H9 (cell line): ENCODE measurements around the gene MCRIP1. TPM values are rescaled to one million over a fixed set of nuclear protein-coding genes. Genes with fewer than 3 reads are reported as not detected.

Experiments used
- DNase-seq: peaks from one replicate; pipeline ENCODE4 v3.0.0-alpha.2; 2017
- H2AFZ ChIP-seq: one replicate; pipeline ENCODE4 v1.6.1; 2013; ENCODE audit warnings: mild to moderate bottlenecking, low read length, control low read depth, moderate library complexity
- H2AK5ac ChIP-seq: 2 replicates; pipeline ENCODE4 v1.6.1; 2013; ENCODE audit warnings: low read length, control low read depth, mixed read lengths; ENCODE audit not compliant: insufficient read length
- H2BK120ac ChIP-seq: one replicate; pipeline ENCODE4 v1.6.1; 2013; ENCODE audit warnings: low read depth, mild to moderate bottlenecking, low read length, control low read depth, inconsistent platforms; ENCODE audit not compliant: poor library complexity, severe bottlenecking
- H2BK12ac ChIP-seq: 2 replicates; pipeline ENCODE4 v1.6.1; 2013; ENCODE audit warnings: low read length, control low read depth, mixed read lengths, low read depth; ENCODE audit not compliant: insufficient read length
- H2BK15ac ChIP-seq: 2 replicates; pipeline ENCODE4 v1.6.1; 2013; ENCODE audit warnings: low read depth, low read length, control low read depth
- H2BK20ac ChIP-seq: one replicate; pipeline ENCODE4 v1.6.1; 2013; ENCODE audit warnings: low read depth, mild to moderate bottlenecking, low read length, control low read depth, inconsistent platforms; ENCODE audit not compliant: poor library complexity, severe bottlenecking
- H2BK5ac ChIP-seq: 2 replicates; pipeline ENCODE4 v1.6.1; 2013; ENCODE audit warnings: low read length, control low read depth, mixed read lengths; ENCODE audit not compliant: insufficient read length
- H3K14ac ChIP-seq: 2 replicates; pipeline ENCODE4 v1.6.1; 2013; ENCODE audit warnings: low read length, control low read depth; ENCODE audit not compliant: insufficient read depth
- H3K18ac ChIP-seq: 2 replicates; pipeline ENCODE4 v1.6.1; 2013; ENCODE audit warnings: low read depth, mild to moderate bottlenecking, mixed read lengths, low read length, control low read depth; ENCODE audit not compliant: insufficient read length
- H3K23ac ChIP-seq: 2 replicates; pipeline ENCODE4 v1.6.1; 2013; ENCODE audit warnings: low read length, control low read depth, mixed read lengths, low read depth; ENCODE audit not compliant: insufficient read length
- H3K23me2 ChIP-seq: 2 replicates; pipeline ENCODE4 v1.6.1; 2013; ENCODE audit warnings: low read depth, mild to moderate bottlenecking, mixed read lengths, low read length, control low read depth; ENCODE audit not compliant: insufficient read length, poor library complexity, severe bottlenecking
- H3K27ac ChIP-seq: 2 replicates; pipeline ENCODE4 v1.5.1; 2013; ENCODE audit warnings: low read length, control low read depth, mixed read lengths, low read depth; ENCODE audit not compliant: insufficient read length
- H3K27me3 ChIP-seq: 2 replicates; pipeline ENCODE4 v1.6.1; 2013; ENCODE audit warnings: low read length, control low read depth, inconsistent platforms; ENCODE audit not compliant: insufficient read depth
- H3K4ac ChIP-seq: 2 replicates; pipeline ENCODE4 v1.6.1; 2013; ENCODE audit warnings: low read depth, mild to moderate bottlenecking, control low read depth, inconsistent platforms, low read length, moderate library complexity
- H3K4me1 ChIP-seq: 2 replicates; pipeline ENCODE4 v1.6.1; 2013; ENCODE audit warnings: low read length, control low read depth, inconsistent platforms; ENCODE audit not compliant: insufficient read depth
- H3K4me2 ChIP-seq: 2 replicates; pipeline ENCODE4 v1.6.1; 2013; ENCODE audit warnings: low read length, control low read depth, mixed read lengths; ENCODE audit not compliant: insufficient read length, insufficient read depth
- H3K56ac ChIP-seq: 2 replicates; pipeline ENCODE4 v1.6.1; 2013; ENCODE audit warnings: low read depth, mild to moderate bottlenecking, mixed read lengths, low read length, control low read depth; ENCODE audit not compliant: insufficient read length
- H3K79me1 ChIP-seq: 2 replicates; pipeline ENCODE4 v1.6.1; 2013; ENCODE audit warnings: low read depth, mild to moderate bottlenecking, moderate library complexity, low read length, control low read depth, inconsistent platforms; ENCODE audit not compliant: insufficient read depth, poor library complexity, severe bottlenecking
- H3K79me2 ChIP-seq: 2 replicates; pipeline ENCODE4 v1.6.1; 2013; ENCODE audit warnings: low read length, control low read depth, inconsistent platforms; ENCODE audit not compliant: insufficient read depth
- H3K9ac ChIP-seq: 2 replicates; pipeline ENCODE4 v1.6.1; 2013; ENCODE audit warnings: low read length, control low read depth, mixed read lengths; ENCODE audit not compliant: insufficient read length; ENCODE audit errors: extremely low read depth
- H3K9me3 ChIP-seq: one replicate; pipeline ENCODE4 v1.6.1; 2013; ENCODE audit warnings: low read depth, low read length, inconsistent platforms; ENCODE audit not compliant: control insufficient read depth
- H3T11ph ChIP-seq: one replicate; pipeline ENCODE4 v1.6.1; 2013; ENCODE audit warnings: mild to moderate bottlenecking, low read length, control low read depth, inconsistent platforms
- H4K20me1 ChIP-seq: one replicate; pipeline ENCODE4 v1.6.1; 2013; ENCODE audit not compliant: control insufficient read depth, insufficient read length, insufficient read depth
- H4K5ac ChIP-seq: 2 replicates; pipeline ENCODE4 v1.6.1; 2013; ENCODE audit warnings: low read depth, mild to moderate bottlenecking, mixed read lengths, low read length, control low read depth; ENCODE audit not compliant: insufficient read length
- H4K8ac ChIP-seq: replicated peaks from 2 replicates; pipeline ENCODE4 v1.6.1; 2013; ENCODE audit warnings: low read length, control low read depth, mixed read lengths, low read depth; ENCODE audit not compliant: insufficient read length
- H4K91ac ChIP-seq: 2 replicates; pipeline ENCODE4 v1.6.1; 2013; ENCODE audit warnings: low read depth, mild to moderate bottlenecking, moderate library complexity, mixed read lengths, low read length, control low read depth; ENCODE audit not compliant: insufficient read length
- H3K27ac Mint-ChIP-seq, 3 experiments: 2 replicates in 2 of 3; 3 replicates in 1 of 3; pipeline ENCODE4 v1.8.0; 2020 to 2021; ENCODE audit warnings: mixed read lengths in 3 of 3, mild to moderate bottlenecking in 1 of 3, moderate library complexity in 1 of 3
- H3K27me3 Mint-ChIP-seq: 2 replicates; pipeline ENCODE4 v1.8.0; 2021; ENCODE audit warnings: low read depth, mild to moderate bottlenecking, moderate library complexity, mixed read lengths
- H3K36me3 Mint-ChIP-seq, 3 experiments: 2 replicates in 2 of 3; 3 replicates in 1 of 3; pipeline ENCODE4 v1.8.0; 2020 to 2021; ENCODE audit warnings: low read depth in 3 of 3, mixed read lengths in 3 of 3; ENCODE audit not compliant: insufficient read depth in 1 of 3
- H3K4me1 Mint-ChIP-seq, 2 experiments: 2 replicates each; pipeline ENCODE4 v1.8.0; 2020; ENCODE audit warnings: mixed read lengths in 2 of 2
- H3K4me3 Mint-ChIP-seq, 2 experiments: 2 replicates in 1 of 2; 3 replicates in 1 of 2; pipeline ENCODE4 v1.8.0; 2020 to 2021; ENCODE audit warnings: mild to moderate bottlenecking in 2 of 2, mixed read lengths in 2 of 2, moderate library complexity in 1 of 2
- H3K9me3 Mint-ChIP-seq, 2 experiments: 2 replicates in 1 of 2; 3 replicates in 1 of 2; pipeline ENCODE4 v1.8.0; 2020; ENCODE audit warnings: mild to moderate bottlenecking in 2 of 2, mixed read lengths in 2 of 2, moderate library complexity in 1 of 2
- WGBS: extraction: QIAGEN DNeasy Blood & Tissue Kit; methylation state at CpG from one replicate; pipeline ENCODE4 v1.1.7; 2013; ENCODE audit warnings: missing lambda C conversion rate, low lambda C conversion rate, mixed read lengths; ENCODE audit not compliant: insufficient read length; ENCODE audit errors: extremely low coverage; 5-methylcytosine and 5-hydroxymethylcytosine counted together
- long read RNA-seq: library from polyadenylated mRNA; unstranded; transcript quantifications from one replicate; pipeline ENCODE4 v2.0.0, GENCODE V29; 2020
- total RNA-seq: library from RNA; stranded (reverse); gene quantifications from 2 replicates; pipeline ENCODE4 v1.2.1, GENCODE V29; 2021
- TF ChIP-seq, protein P1 (sequence below): fragments of 200-600 bp; sonication (generic); conservative IDR thresholded peaks from 3 replicates; pipeline ENCODE4 v1.8.0; 2021; ENCODE audit warnings: antibody characterized with exemption, mild to moderate bottlenecking

Gene MCRIP1, protein sequence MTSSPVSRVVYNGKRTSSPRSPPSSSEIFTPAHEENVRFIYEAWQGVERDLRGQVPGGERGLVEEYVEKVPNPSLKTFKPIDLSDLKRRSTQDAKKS
- 117 and 118 TPM in 2 replicates for total RNA-seq
- long read RNA-seq, transcript MCRIP1-206 (4 exons, 1,123 nt), result minor isoform, 14 of 416 reads
- long read RNA-seq, transcript MCRIP1-207 (4 exons, 2,775 nt), result minor isoform, 22 of 416 reads
- long read RNA-seq, transcript MCRIP1-203 (6 exons, 925 nt), result minor isoform, 68 of 416 reads
- long read RNA-seq, transcript MCRIP1-201 (5 exons, 1,209 nt), result major isoform, 277 of 416 reads
- long read RNA-seq, partial matches to known transcripts, result 5 of 416 reads
- long read RNA-seq, other reads (novel, unspliced or antisense), result 18 of 416 reads

DNA sequence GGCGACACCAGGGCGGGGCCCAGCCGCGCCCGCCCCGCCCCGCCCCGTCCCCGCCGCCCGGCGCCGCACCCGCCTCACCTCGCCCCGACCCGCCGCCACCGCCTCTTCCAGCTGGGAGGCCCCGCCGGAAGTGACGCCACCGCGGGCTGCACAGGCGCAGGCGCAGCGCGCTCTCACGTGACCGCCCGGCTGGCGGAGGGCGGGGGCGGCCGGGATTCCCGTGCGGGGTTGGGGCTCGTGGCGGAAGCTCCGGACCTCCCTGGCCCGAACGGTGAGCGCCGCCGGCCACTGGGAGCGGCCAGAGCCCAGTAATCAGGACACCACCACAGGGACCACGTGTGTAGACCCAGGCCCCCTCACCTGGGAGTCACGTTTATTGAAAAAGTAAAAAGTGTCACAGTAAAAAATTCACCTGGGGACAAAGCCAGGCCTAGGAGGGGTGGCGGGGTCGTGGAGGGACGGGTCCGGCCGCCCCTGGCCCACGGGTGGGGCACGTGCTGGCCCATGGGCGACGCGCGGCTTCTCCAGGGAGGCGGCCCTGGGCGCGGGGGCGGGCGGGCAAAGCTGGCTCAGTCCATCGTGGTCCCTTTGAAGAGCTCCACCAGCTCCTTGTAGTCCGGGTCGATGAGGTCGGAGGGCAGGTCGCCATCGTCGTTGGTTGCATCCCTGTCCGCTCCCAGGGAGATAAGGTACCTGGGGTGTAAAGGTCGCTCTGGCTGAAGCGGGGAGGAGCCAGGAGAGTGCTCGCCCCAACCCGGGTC lies at the start of gene MCRIP1:
Gene MCRIP1, minus strand, starts transcription at position 132 of the 761 bp plus-strand sequence. CDS start 8,785 bp downstream, outside the sequence.
- Mint-ChIP-seq H3K27me3 (no peaks in the 10 kb centered on the region; the same call in 1 of the 2 replicates), H3K9me3 (no peaks in the 10 kb centered on the region), H3K4me3 (peak within 1 kb of the TSS; percentile 87 to 94), H3K4me1 (peaks cover 12 to 16% of the 10 kb centered on the region in 2 experiments), H3K27ac (peak within 1 kb of the TSS; percentile 83 to 96 (median 84); a peak in 4 of 7 replicates), H3K36me3 (peaks cover 0 to 6% (median 0%) of the 10 kb centered on the region in 3 experiments; a peak in 4 of 7 replicates)
- no peaks in the 10 kb centered on the region for H4K20me1 ChIP-seq
- H3K79me2 ChIP-seq, result peaks cover 8% of the 10 kb centered on the region; the same call in 1 of the 2 replicates
- peak within 1 kb of the TSS; percentile 1 for H3K56ac ChIP-seq
- H3K14ac ChIP-seq, result peak within 1 kb of the TSS; percentile 95
- H3K27me3 ChIP-seq, result no peaks in the 10 kb centered on the region
- H3K23me2 ChIP-seq, result peaks cover 17% of the 10 kb centered on the region
- peak within 1 kb of the TSS; percentile 2; the same call in 1 of the 2 replicates for H3K4ac ChIP-seq
- H3K23ac ChIP-seq, result no peak within 1 kb of the TSS
- no CpG with 5 or more reads among the region's 76 CpGs for whole genome bisulfite sequencing
- peak within 1 kb of the TSS; percentile 75 for H3K4me2 ChIP-seq
- H4K8ac ChIP-seq, result peak within 1 kb of the TSS; percentile 56
- H2BK5ac ChIP-seq, result no peak within 1 kb of the TSS
- H3K9me3 ChIP-seq, result no peaks in the 10 kb centered on the region
- no peak within 1 kb of the TSS for H2BK12ac ChIP-seq
- H3K18ac ChIP-seq, result peak within 1 kb of the TSS; percentile 96
- TF ChIP-seq, protein P1, sequence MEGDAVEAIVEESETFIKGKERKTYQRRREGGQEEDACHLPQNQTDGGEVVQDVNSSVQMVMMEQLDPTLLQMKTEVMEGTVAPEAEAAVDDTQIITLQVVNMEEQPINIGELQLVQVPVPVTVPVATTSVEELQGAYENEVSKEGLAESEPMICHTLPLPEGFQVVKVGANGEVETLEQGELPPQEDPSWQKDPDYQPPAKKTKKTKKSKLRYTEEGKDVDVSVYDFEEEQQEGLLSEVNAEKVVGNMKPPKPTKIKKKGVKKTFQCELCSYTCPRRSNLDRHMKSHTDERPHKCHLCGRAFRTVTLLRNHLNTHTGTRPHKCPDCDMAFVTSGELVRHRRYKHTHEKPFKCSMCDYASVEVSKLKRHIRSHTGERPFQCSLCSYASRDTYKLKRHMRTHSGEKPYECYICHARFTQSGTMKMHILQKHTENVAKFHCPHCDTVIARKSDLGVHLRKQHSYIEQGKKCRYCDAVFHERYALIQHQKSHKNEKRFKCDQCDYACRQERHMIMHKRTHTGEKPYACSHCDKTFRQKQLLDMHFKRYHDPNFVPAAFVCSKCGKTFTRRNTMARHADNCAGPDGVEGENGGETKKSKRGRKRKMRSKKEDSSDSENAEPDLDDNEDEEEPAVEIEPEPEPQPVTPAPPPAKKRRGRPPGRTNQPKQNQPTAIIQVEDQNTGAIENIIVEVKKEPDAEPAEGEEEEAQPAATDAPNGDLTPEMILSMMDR, result no peak
- no peak within 1 kb of the TSS for H2BK20ac ChIP-seq
- H4K5ac ChIP-seq, result no peak within 1 kb of the TSS
- H3K27ac ChIP-seq, result no peak within 1 kb of the TSS
- H2BK120ac ChIP-seq, result no peak within 1 kb of the TSS
- H3K79me1 ChIP-seq, result peaks cover 7% of the 10 kb centered on the region
- H3K9ac ChIP-seq, result peak within 1 kb of the TSS; percentile 98
- no peak within 1 kb of the TSS for H2AK5ac ChIP-seq
- H2AFZ ChIP-seq, result no peak within 1 kb of the TSS
- no peak within 1 kb of the TSS for H3T11ph ChIP-seq
- DNase-seq, result peak; percentile 98
- H2BK15ac ChIP-seq, result no peak within 1 kb of the TSS
- no peak within 1 kb of the TSS for H4K91ac ChIP-seq
- H3K4me1 ChIP-seq, result peaks cover 3% of the 10 kb centered on the region; the same call in 1 of the 2 replicates
